Measurements from ENCODE around the gene SORT1. TPM values are rescaled to one million over a fixed set of nuclear protein-coding genes. Genes with fewer than 3 reads are reported as not detected.
A peak's percentile ranks its signal among the peaks of the same experiment; 100 is the strongest.
"Not testable (repeated sequence)": the region's sequence is repeated elsewhere in the genome, so short reads cannot be mapped to it uniquely, and the experiment has no call there.

SORT1 gene
- total RNA-seq, 1 donor: 9.3 TPM

- no peaks in the 10 kb centered on the region for H3K27me3 ChIP-seq (ENCODE audit: insufficient read depth, low read length)
- H3K9me3 ChIP-seq (ENCODE audit: low read depth, low read length): no peaks in the 10 kb centered on the region
- no peaks in the 10 kb centered on the region for H3K4me1 ChIP-seq (ENCODE audit: insufficient read depth, low read length)
- H3K4me3 ChIP-seq (ENCODE audit: low read length): no peak overlapping the region
Measured at GRCh38 chr1:109404838-109405237, 7.1 kb upstream of the SORT1 start.

GRCh38 chr1:109402025-109402424 lies 4.3 kb upstream of the SORT1 start:
- Histone ChIP-seq H3K9me3 (ENCODE audit: low read depth, low read length) (no peaks in the 10 kb centered on the region), H3K4me1 (ENCODE audit: insufficient read depth, low read length) (peaks cover 11% of the 10 kb centered on the region), H3K27me3 (ENCODE audit: insufficient read depth, low read length) (peaks cover 7% of the 10 kb centered on the region), H3K4me3 (ENCODE audit: low read length) (no peak overlapping the region)

GRCh38 chr1:109400035-109400655 lies 2.4 kb upstream of the SORT1 start:
- peaks cover 26% of the 10 kb centered on the region for H3K27me3 ChIP-seq (ENCODE audit: insufficient read depth, low read length)
- H3K9me3 ChIP-seq (ENCODE audit: low read depth, low read length): no peaks in the 10 kb centered on the region
- no peak overlapping the region for H3K4me3 ChIP-seq (ENCODE audit: low read length)
- peaks cover 30% of the 10 kb centered on the region for H3K4me1 ChIP-seq (ENCODE audit: insufficient read depth, low read length)

- Histone ChIP-seq H3K9me3 (ENCODE audit: low read depth, low read length) (no peaks in the 10 kb centered on the region), H3K4me3 (ENCODE audit: low read length) (no peak overlapping the region), H3K4me1 (ENCODE audit: insufficient read depth, low read length) (peaks cover 36% of the 10 kb centered on the region), H3K27me3 (ENCODE audit: insufficient read depth, low read length) (peaks cover 28% of the 10 kb centered on the region)
Measured at GRCh38 chr1:109399326-109399957, 1.7 kb upstream of the SORT1 start.

- Histone ChIP-seq H3K27me3 (ENCODE audit: insufficient read depth, low read length) (peaks cover 30% of the 10 kb centered on the region), H3K9me3 (ENCODE audit: low read depth, low read length) (no peaks in the 10 kb centered on the region), H3K4me1 (ENCODE audit: insufficient read depth, low read length) (peaks cover 42% of the 10 kb centered on the region), H3K4me3 (ENCODE audit: low read length) (peak overlapping the region; percentile 42)
Measured at GRCh38 chr1:109398343-109399225, 866 bp upstream of the SORT1 start.

GRCh38 chr1:109396871-109397580 lies 692 bp downstream of the SORT1 start:
- Histone ChIP-seq H3K9me3 (ENCODE audit: low read depth, low read length) (no peaks in the 10 kb centered on the region), H3K27me3 (ENCODE audit: insufficient read depth, low read length) (peaks cover 30% of the 10 kb centered on the region), H3K4me3 (ENCODE audit: low read length) (peak overlapping the region; percentile 42), H3K4me1 (ENCODE audit: insufficient read depth, low read length) (peaks cover 55% of the 10 kb centered on the region)

GRCh38 chr1:109396513-109396839 lies 1.2 kb downstream of the SORT1 start:
- Histone ChIP-seq H3K4me3 (ENCODE audit: low read length) (peak overlapping the region; percentile 42), H3K4me1 (ENCODE audit: insufficient read depth, low read length) (peaks cover 59% of the 10 kb centered on the region), H3K9me3 (ENCODE audit: low read depth, low read length) (no peaks in the 10 kb centered on the region), H3K27me3 (ENCODE audit: insufficient read depth, low read length) (peaks cover 30% of the 10 kb centered on the region)

- peaks cover 30% of the 10 kb centered on the region for H3K27me3 ChIP-seq (ENCODE audit: insufficient read depth, low read length)
- H3K9me3 ChIP-seq (ENCODE audit: low read depth, low read length): no peaks in the 10 kb centered on the region
- H3K4me3 ChIP-seq (ENCODE audit: low read length): peak overlapping the region; percentile 42
- peaks cover 66% of the 10 kb centered on the region for H3K4me1 ChIP-seq (ENCODE audit: insufficient read depth, low read length)
Measured at GRCh38 chr1:109395602-109396512, 1.9 kb downstream of the SORT1 start.

GRCh38 chr1:109395282-109395599 lies 2.5 kb downstream of the SORT1 start:
- Histone ChIP-seq H3K27me3 (ENCODE audit: insufficient read depth, low read length) (peaks cover 30% of the 10 kb centered on the region), H3K4me1 (ENCODE audit: insufficient read depth, low read length) (peaks cover 71% of the 10 kb centered on the region)
- not testable (repeated sequence) for H3K9me3 ChIP-seq (ENCODE audit: low read depth, low read length); H3K4me3 ChIP-seq (ENCODE audit: low read length)

GRCh38 chr1:109394591-109395281 lies 3.0 kb downstream of the SORT1 start:
- Histone ChIP-seq H3K4me3 (ENCODE audit: low read length) (no peak overlapping the region), H3K4me1 (ENCODE audit: insufficient read depth, low read length) (peaks cover 76% of the 10 kb centered on the region), H3K9me3 (ENCODE audit: low read depth, low read length) (no peaks in the 10 kb centered on the region), H3K27me3 (ENCODE audit: insufficient read depth, low read length) (peaks cover 30% of the 10 kb centered on the region)

GRCh38 chr1:109393617-109394233 lies 4.0 kb downstream of the SORT1 start:
- Histone ChIP-seq H3K4me1 (ENCODE audit: insufficient read depth, low read length) (peaks cover 86% of the 10 kb centered on the region), H3K27me3 (ENCODE audit: insufficient read depth, low read length) (peaks cover 30% of the 10 kb centered on the region), H3K4me3 (ENCODE audit: low read length) (no peak overlapping the region), H3K9me3 (ENCODE audit: low read depth, low read length) (no peaks in the 10 kb centered on the region)

- Histone ChIP-seq H3K4me3 (ENCODE audit: low read length) (no peak overlapping the region), H3K9me3 (ENCODE audit: low read depth, low read length) (no peaks in the 10 kb centered on the region), H3K4me1 (ENCODE audit: insufficient read depth, low read length) (peaks cover 84% of the 10 kb centered on the region), H3K27me3 (ENCODE audit: insufficient read depth, low read length) (peaks cover 27% of the 10 kb centered on the region)
Measured at GRCh38 chr1:109392788-109393616, 4.7 kb downstream of the SORT1 start.

All from mononuclear cell (primary cell).